ENCODE data around the gene POP4.
"Not testable (repeated sequence)": the region's sequence is repeated elsewhere in the genome, so short reads cannot be mapped to it uniquely, and the experiment has no call there.

Gene POP4, protein sequence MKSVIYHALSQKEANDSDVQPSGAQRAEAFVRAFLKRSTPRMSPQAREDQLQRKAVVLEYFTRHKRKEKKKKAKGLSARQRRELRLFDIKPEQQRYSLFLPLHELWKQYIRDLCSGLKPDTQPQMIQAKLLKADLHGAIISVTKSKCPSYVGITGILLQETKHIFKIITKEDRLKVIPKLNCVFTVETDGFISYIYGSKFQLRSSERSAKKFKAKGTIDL

DNA sequence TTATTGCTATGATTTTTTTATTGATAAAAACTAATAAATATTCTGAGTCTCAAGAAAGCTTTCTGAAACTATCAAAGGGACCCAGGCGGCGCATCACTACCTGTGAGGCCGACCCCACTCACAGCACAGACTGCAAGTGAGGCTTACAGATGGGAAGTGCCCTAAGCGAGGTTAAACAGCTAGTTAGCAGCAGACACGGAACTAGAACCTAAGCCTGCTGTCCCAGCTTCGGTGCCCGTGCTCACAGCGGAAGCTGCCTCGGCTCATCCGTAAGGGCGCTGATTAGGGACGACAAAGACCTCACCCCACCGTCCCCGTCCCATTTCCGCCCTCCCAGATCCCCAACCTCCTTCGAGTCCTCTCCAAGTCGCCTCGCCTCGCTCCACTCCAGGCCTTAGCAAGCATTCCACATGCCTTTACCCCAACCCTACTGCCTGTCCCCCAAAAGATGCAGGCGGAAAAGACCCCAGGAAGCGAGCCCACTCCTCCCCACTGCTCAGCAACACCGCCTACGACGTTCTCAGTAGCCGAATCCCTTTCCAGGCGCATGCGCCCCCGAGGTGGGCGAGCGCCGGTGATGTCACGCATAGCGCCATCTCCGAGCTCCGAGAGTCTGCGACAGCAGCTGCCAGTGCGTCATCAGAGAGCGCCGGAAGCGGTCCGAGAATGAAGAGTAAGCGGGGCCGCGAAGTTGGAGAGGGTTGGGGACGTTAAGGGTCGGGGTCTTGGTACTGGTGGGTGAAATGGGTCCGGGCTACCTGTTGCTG lies at the start of gene POP4:
Gene POP4 (plus strand): TSS at position 631 of the 767 bp plus-strand sequence. CDS start 36 bp downstream, at position 667.
- H3K4me3 ChIP-seq (ENCODE audit: low read depth in 1 of 2, low read length in 2 of 2): peak within 1 kb of the TSS; percentile 47 to 88
- peaks cover 30% of the 10 kb centered on the region for H3K79me2 ChIP-seq (ENCODE audit: insufficient read depth, low read length)
- H3K4me2 ChIP-seq (ENCODE audit: insufficient read depth, low read length): peak within 1 kb of the TSS; percentile 82
- H3K4me1 ChIP-seq (ENCODE audit: insufficient read depth, low read length): peaks cover 18% of the 10 kb centered on the region
- no peaks in the 10 kb centered on the region for H3K9me3 ChIP-seq (ENCODE audit: insufficient read depth, low read length, severe bottlenecking)
- H2AFZ ChIP-seq (ENCODE audit: low read depth, low read length): peak within 1 kb of the TSS; percentile 95
- no peaks in the 10 kb centered on the region for H4K20me1 ChIP-seq (ENCODE audit: insufficient read depth, low read length)
- peak within 1 kb of the TSS; percentile 98 for H3K27ac ChIP-seq (ENCODE audit: low read length)
- H3K27me3 ChIP-seq (ENCODE audit: insufficient read depth, low read length, poor library complexity): no peaks in the 10 kb centered on the region
- H3K36me3 ChIP-seq (ENCODE audit: insufficient read depth, low read length): peaks cover 24% of the 10 kb centered on the region
- H3K9ac ChIP-seq (ENCODE audit: low read depth, low read length): peak within 1 kb of the TSS; percentile 78
- peak; percentile 88 for ATAC-seq (ENCODE audit: insufficient read depth, low read depth)
- DNase-seq: peak; percentile 97
- TF ChIP-seq EZH2 (IDR thresholded peaks at IDR 0.05; ENCODE audit: borderline replicate concordance, low read depth, low read length, severe bottlenecking): no peak
- TF ChIP-seq, protein P1, sequence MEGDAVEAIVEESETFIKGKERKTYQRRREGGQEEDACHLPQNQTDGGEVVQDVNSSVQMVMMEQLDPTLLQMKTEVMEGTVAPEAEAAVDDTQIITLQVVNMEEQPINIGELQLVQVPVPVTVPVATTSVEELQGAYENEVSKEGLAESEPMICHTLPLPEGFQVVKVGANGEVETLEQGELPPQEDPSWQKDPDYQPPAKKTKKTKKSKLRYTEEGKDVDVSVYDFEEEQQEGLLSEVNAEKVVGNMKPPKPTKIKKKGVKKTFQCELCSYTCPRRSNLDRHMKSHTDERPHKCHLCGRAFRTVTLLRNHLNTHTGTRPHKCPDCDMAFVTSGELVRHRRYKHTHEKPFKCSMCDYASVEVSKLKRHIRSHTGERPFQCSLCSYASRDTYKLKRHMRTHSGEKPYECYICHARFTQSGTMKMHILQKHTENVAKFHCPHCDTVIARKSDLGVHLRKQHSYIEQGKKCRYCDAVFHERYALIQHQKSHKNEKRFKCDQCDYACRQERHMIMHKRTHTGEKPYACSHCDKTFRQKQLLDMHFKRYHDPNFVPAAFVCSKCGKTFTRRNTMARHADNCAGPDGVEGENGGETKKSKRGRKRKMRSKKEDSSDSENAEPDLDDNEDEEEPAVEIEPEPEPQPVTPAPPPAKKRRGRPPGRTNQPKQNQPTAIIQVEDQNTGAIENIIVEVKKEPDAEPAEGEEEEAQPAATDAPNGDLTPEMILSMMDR (IDR thresholded peaks at IDR 0.05; ENCODE audit: borderline replicate concordance, extremely low read depth, low read length, poor library complexity, severe bottlenecking): no peak

DNA sequence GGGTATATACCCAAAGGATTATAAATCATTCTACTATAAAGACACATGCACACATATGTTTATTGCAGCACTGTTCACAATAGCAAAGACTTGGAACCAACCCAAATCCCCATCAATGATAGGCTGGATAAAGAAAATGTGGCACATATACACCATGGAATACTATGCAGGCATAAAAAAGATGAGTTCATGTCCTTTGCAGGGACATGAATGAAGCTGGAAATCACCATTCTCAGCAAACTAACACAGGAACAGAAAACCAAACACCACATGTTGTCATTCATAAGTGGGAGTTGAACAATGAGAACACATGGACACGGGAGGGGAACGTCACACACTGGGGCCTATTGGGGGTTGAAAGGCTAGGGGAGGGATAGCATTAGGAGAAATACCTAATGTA lies 47.0 kb upstream of the POP4 start:
- not testable (repeated sequence) for H3K4me2 ChIP-seq (ENCODE audit: insufficient read depth, low read length)

DNA sequence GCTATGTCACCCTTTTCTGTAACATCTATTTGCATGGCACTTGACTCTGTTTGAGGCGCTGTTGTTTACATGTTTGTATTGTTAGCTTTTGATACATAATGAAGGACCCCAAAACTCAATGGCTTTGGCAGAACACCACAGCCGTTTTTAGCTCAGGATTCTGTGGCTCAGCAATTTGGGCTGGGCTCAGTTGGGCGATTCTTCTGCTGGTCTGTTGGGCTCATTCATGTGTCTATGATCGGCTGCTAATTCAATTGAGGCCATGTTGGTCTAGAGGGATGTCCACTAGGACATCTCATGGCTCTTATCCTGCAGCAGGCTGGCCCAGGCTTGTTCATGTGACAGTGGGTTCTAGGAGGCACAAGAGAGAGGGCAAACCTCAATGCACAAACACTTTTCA lies 46.3 kb upstream of the POP4 start:
- TF ChIP-seq, protein P1 (IDR thresholded peaks at IDR 0.05; ENCODE audit: borderline replicate concordance, extremely low read depth, low read length, poor library complexity, severe bottlenecking): no peak
- TF ChIP-seq EZH2 (IDR thresholded peaks at IDR 0.05; ENCODE audit: borderline replicate concordance, low read depth, low read length, severe bottlenecking): no peak
- H3K4me2 ChIP-seq (ENCODE audit: insufficient read depth, low read length): no peak overlapping the region
- H3K79me2 ChIP-seq (ENCODE audit: insufficient read depth, low read length): no peaks in the 10 kb centered on the region
- H3K36me3 ChIP-seq (ENCODE audit: insufficient read depth, low read length): no peaks in the 10 kb centered on the region
- no peak for ATAC-seq (ENCODE audit: insufficient read depth, low read depth)
- no peak overlapping the region for H3K9ac ChIP-seq (ENCODE audit: low read depth, low read length)
- no peak overlapping the region for H3K27ac ChIP-seq (ENCODE audit: low read length)
- H3K4me1 ChIP-seq (ENCODE audit: insufficient read depth, low read length): no peaks in the 10 kb centered on the region
- DNase-seq: no peak
- no peak overlapping the region for H3K4me3 ChIP-seq (ENCODE audit: low read depth in 1 of 2, low read length in 2 of 2)
- no peaks in the 10 kb centered on the region for H4K20me1 ChIP-seq (ENCODE audit: insufficient read depth, low read length)
- no peaks in the 10 kb centered on the region for H3K9me3 ChIP-seq (ENCODE audit: insufficient read depth, low read length, severe bottlenecking)
- H2AFZ ChIP-seq (ENCODE audit: low read depth, low read length): no peak overlapping the region
- peaks cover 2% of the 10 kb centered on the region for H3K27me3 ChIP-seq (ENCODE audit: insufficient read depth, low read length, poor library complexity)

More for the DNA sequence above, 47.0 kb upstream of the POP4 start:
- not testable (repeated sequence) for H3K9ac ChIP-seq (ENCODE audit: low read depth, low read length); H3K36me3 ChIP-seq (ENCODE audit: insufficient read depth, low read length); ATAC-seq (ENCODE audit: insufficient read depth, low read depth); H2AFZ ChIP-seq (ENCODE audit: low read depth, low read length); H3K79me2 ChIP-seq (ENCODE audit: insufficient read depth, low read length); DNase-seq; H3K4me3 ChIP-seq (ENCODE audit: low read depth in 1 of 2, low read length in 2 of 2); H3K27ac ChIP-seq (ENCODE audit: low read length); H3K9me3 ChIP-seq (ENCODE audit: insufficient read depth, low read length, severe bottlenecking); H3K4me1 ChIP-seq (ENCODE audit: insufficient read depth, low read length); H4K20me1 ChIP-seq (ENCODE audit: insufficient read depth, low read length); H3K27me3 ChIP-seq (ENCODE audit: insufficient read depth, low read length, poor library complexity)

Data from DND-41 (cell line).